Measurements from ENCODE around the gene NFE2L1.

- TF ChIP-seq CTCF (IDR thresholded peaks at IDR 0.05; ENCODE audit: poor library complexity), result no peak
- TF ChIP-seq EZH2 (IDR thresholded peaks at IDR 0.05; ENCODE audit: borderline replicate concordance), result no peak
These were observed 45.2 kb upstream of the NFE2L1 start for GRCh38 chr17:48002916-48003416.

Measured in hepatocyte (in vitro differentiated cells).